ENCODE data around the gene TSPAN2. TPM values are rescaled to one million over a fixed set of nuclear protein-coding genes. Genes with fewer than 3 reads are reported as not detected.
A peak's percentile ranks its signal among the peaks of the same experiment; 100 is the strongest.

TSPAN2 gene
- total RNA-seq, 1 donor from 2014 or later, result 0.21 TPM

DNA sequence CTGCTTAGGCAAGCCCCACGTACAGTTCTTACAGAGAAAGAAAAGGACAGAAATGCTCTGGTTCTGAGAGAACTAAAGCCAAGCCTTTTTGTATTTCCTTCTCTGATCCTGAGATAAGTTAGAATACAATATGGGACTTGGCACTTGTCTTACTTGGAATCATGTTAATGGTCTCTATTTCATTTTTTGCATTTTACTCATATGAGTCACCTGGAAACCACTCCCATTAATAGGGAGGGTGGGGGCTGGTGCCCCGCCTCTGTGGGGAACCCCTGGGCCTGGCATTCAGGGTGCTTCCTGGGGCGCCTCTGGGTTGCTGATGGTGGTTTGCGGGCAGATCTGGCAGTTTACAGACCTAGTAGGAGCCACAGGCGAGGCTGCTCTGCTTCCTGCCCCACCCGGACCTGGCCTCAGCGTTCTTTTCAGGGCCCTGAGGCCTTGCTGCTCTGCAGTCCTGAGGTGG, 26.7 kb downstream of the TSPAN2 start:
- intact Hi-C loops (cut with micrococcal nuclease), result loop anchor here (1.0 kb wide), 1 partner anchor 37 kb away; no protein-coding TSS in a partner anchor
- peak; percentile 96 for DNase-seq
- peaks cover 5% of the 10 kb centered on the region for H3K9me3 Mint-ChIP-seq
- H3K4me1 Mint-ChIP-seq, result peaks cover 25% of the 10 kb centered on the region
- peak overlapping the region; percentile 88 for H3K27ac Mint-ChIP-seq
- H3K27me3 Mint-ChIP-seq, result no peaks in the 10 kb centered on the region
- peak overlapping the region; percentile 59 for H3K4me3 Mint-ChIP-seq
- peaks cover 3% of the 10 kb centered on the region for H3K36me3 Mint-ChIP-seq (ENCODE audit: low read depth)

DNA sequence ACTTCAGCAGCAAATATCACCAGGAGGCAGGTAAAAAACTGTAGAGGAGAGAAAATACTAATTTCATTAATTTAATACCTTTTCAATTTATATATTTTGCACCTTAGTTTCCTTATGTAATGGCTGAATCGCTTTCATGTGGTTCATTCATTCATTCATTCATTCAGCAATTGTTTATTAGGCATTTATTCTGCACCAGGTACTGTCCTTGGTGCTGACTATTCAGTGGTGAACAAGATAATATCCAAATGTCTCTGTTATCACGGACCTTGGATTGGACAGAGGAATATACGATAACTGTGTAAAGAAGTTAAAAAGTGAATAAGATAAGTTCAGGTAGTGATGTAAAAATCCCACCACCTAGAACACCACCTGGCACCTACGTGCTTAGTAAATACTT, 28.8 kb downstream of the TSPAN2 start:
- DNase-seq, result no peak
- intact Hi-C loops (cut with micrococcal nuclease), result no loop called here
- Mint-ChIP-seq H3K4me1 (peaks cover 25% of the 10 kb centered on the region), H3K36me3 (ENCODE audit: low read depth) (peaks cover 3% of the 10 kb centered on the region), H3K9me3 (peaks cover 5% of the 10 kb centered on the region), H3K4me3 (no peak overlapping the region), H3K27me3 (no peaks in the 10 kb centered on the region), H3K27ac (no peak overlapping the region)

DNA sequence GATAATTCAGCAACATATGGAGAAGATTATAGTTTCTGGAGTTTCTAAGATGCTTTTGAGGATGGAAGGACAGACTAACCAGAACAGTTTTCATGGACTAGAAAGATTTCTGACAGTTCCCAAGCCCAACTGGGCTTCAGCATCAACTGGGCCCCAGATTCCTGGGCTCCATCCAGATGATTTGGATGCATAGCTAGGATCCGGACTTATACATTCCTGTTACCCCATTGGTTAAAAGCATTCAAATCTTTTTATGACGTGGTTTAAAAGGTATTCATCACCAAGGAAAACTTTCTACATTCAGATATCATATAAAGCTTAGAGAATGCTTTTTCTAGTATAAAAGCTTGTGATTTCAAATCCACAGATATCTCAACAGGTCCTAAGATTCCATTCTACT, 30.0 kb downstream of the TSPAN2 start:
- H3K4me3 Mint-ChIP-seq, result no peak overlapping the region
- peaks cover 24% of the 10 kb centered on the region for H3K4me1 Mint-ChIP-seq
- H3K27me3 Mint-ChIP-seq, result peaks cover 2% of the 10 kb centered on the region
- H3K9me3 Mint-ChIP-seq, result peaks cover 5% of the 10 kb centered on the region
- intact Hi-C loops (cut with micrococcal nuclease), result no loop called here
- no peak for DNase-seq
- peaks cover 3% of the 10 kb centered on the region for H3K36me3 Mint-ChIP-seq (ENCODE audit: low read depth)
- no peak overlapping the region for H3K27ac Mint-ChIP-seq

DNA sequence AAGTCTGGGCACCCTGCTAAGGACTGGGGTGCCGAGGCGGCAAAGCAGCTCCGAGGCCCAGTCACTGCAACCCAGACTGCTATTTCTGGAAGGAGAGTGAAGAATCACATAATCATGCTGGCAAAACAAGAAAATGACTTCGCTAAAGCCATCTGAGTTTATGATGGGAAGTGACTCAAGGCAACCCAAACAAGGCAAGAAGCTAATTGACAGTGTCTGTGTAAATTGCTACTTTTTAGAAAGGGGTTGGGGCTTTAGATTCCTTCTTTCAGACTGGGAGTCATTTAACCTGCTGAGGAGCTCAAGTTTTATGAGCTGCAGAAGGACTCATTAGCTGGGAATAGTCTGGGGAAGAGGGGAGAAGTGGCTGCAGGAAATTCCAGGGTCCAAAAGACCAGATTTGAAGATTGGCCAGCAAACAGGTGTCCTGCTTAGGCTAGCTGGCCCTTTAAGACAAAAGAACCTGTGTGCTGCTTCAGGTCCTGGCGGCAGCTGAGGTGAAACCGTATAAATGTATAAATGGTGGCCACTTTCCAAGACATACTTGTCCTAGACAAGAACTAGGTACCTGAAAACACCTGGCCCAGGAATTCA, 31.5 kb downstream of the TSPAN2 start:
- Mint-ChIP-seq H3K27ac (no peak overlapping the region), H3K4me3 (no peak overlapping the region), H3K9me3 (no peaks in the 10 kb centered on the region), H3K4me1 (peaks cover 15% of the 10 kb centered on the region), H3K27me3 (peaks cover 5% of the 10 kb centered on the region), H3K36me3 (ENCODE audit: low read depth) (no peaks in the 10 kb centered on the region)
- intact Hi-C loops (cut with micrococcal nuclease), result no loop called here
- DNase-seq, result no peak

DNA sequence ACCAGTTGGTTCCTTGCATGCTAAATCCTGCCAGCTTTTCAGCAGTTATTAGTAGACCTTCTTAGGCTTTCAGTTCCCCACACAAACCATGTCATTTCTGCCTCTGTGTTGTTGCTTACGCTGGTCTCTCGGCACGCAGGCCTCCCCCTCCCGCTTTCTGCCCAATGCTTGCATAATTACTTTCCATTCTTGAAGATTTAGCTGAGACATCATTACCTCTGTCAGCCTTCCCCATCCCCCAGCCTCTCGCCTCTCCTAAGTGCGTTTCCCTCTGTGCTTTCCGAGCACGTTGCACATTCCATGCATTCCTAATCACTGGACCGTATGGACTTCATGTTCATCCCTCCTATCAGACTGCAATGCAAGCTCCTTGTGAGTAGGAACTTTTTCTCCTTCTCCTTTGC, 32.9 kb downstream of the TSPAN2 start:
- Mint-ChIP-seq H3K9me3 (no peaks in the 10 kb centered on the region), H3K27me3 (peaks cover 5% of the 10 kb centered on the region), H3K36me3 (ENCODE audit: low read depth) (no peaks in the 10 kb centered on the region), H3K4me3 (no peak overlapping the region), H3K4me1 (peaks cover 3% of the 10 kb centered on the region), H3K27ac (no peak overlapping the region)
- intact Hi-C loops (cut with micrococcal nuclease), result no loop called here
- DNase-seq, result no peak

DNA sequence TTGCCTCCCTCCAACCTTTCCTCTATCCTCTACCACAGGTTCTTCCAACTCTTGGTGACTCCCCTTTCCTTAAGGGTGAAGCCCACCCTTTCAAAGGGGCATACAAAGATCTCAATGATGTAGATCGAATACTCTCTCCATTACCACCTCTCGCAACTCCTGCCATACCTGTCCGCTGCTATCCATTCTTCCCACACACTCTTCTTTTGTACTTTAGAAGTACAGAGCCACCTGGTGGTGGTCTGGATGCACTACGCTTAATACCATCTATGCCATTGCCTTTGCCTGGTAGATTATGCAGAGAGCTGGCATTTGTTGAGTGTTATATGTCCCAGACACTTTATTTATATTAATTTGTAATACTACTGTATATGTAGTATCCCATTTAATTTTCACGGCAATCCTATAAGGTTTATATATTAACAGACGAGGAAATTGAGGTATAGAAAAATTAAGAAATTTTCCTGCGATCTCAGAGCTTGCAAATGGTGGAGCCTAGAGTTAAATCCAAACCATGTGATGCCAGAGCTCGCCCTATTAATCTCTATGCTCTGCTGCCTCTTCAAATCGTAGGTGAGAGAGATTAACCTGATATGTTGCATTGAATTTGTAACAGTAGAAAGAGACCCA, 36.7 kb downstream of the TSPAN2 start:
- Mint-ChIP-seq H3K27ac (no peak overlapping the region), H3K4me3 (no peak overlapping the region), H3K36me3 (ENCODE audit: low read depth) (no peaks in the 10 kb centered on the region), H3K27me3 (peaks cover 8% of the 10 kb centered on the region), H3K4me1 (peaks cover 7% of the 10 kb centered on the region), H3K9me3 (no peaks in the 10 kb centered on the region)
- intact Hi-C loops (cut with micrococcal nuclease), result loop anchor here (1.0 to 5.0 kb wide), 3 partner anchors 60 to 706 kb away; no protein-coding TSS in a partner anchor
- peak; percentile 85 for DNase-seq

DNA sequence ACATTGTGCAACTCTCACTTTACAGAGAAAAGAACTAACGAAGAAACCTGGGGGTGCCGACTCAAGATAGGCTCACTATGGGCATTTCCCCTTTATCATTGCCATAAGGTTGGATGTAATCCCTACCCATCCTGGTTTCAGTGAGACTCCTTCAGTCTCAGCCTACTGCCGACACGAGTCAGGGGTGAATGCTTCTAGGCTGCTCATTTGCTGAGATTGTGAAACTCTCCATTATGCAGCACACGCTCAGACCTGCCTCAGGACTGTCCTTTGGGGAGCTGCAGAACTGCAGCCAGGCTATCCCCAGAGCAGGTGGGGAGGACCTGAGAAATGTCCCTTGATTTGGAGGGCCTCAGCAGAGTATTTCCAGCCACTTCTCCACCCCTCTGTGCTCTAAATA, 37.5 kb downstream of the TSPAN2 start:
- H3K36me3 Mint-ChIP-seq (ENCODE audit: low read depth), result no peaks in the 10 kb centered on the region
- DNase-seq, result peak; percentile 43
- H3K4me3 Mint-ChIP-seq, result no peak overlapping the region
- intact Hi-C loops (cut with micrococcal nuclease), result loop anchor here (1.0 to 5.0 kb wide), 3 partner anchors 60 to 706 kb away; no protein-coding TSS in a partner anchor
- peaks cover 7% of the 10 kb centered on the region for H3K4me1 Mint-ChIP-seq
- H3K27me3 Mint-ChIP-seq, result peaks cover 8% of the 10 kb centered on the region
- H3K27ac Mint-ChIP-seq, result no peak overlapping the region
- H3K9me3 Mint-ChIP-seq, result no peaks in the 10 kb centered on the region

DNA sequence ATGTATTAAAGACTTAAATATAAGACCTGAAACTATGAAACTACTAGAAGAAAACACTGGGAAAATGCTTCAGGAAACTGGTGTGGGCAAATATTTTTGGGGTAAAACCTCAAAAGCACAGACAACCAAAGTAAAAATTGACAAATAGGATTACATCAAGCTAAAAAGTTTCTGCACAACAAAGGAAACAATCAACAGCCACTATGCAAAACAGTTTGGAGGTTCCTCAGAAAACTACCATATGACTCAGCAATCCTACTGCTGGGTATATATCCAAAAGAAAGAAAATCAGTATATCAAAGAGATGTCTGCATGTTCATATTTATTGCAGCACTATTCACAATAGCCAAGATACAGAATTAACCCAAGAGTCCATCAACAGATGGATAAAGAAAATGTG, 42.6 kb downstream of the TSPAN2 start:
- no peak overlapping the region for H3K4me3 Mint-ChIP-seq
- H3K27me3 Mint-ChIP-seq, result peaks cover 11% of the 10 kb centered on the region
- intact Hi-C loops (cut with micrococcal nuclease), result no loop called here
- H3K36me3 Mint-ChIP-seq (ENCODE audit: low read depth), result no peaks in the 10 kb centered on the region
- H3K9me3 Mint-ChIP-seq, result peaks cover 7% of the 10 kb centered on the region
- no peak overlapping the region for H3K27ac Mint-ChIP-seq
- no peak for DNase-seq
- H3K4me1 Mint-ChIP-seq, result peaks cover 8% of the 10 kb centered on the region

DNA sequence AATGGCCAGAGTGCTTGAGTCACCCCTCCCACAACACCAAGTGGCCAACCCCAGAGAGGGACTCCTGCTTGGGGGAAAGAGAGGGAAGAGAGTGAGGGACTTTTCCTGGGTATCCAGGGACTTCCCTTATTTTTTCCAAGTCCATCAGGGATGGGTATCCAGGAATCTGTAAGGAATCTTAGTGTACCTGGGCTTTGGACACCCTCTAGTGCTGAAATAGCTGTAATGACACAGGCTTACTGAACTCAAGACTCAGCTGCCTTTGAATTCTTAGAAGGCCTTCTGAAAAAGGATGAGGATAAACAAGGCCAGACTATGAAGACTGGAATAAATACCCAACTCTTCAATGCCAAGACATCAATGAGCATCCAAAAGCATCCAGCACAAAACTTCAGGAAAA, 47.6 kb downstream of the TSPAN2 start:
- Mint-ChIP-seq H3K4me1 (peaks cover under 1% of the 10 kb centered on the region), H3K9me3 (peaks cover 7% of the 10 kb centered on the region), H3K27ac (no peak overlapping the region), H3K4me3 (no peak overlapping the region), H3K27me3 (peaks cover 9% of the 10 kb centered on the region), H3K36me3 (ENCODE audit: low read depth) (no peaks in the 10 kb centered on the region)
- no peak for DNase-seq
- intact Hi-C loops (cut with micrococcal nuclease), result no loop called here

DNA sequence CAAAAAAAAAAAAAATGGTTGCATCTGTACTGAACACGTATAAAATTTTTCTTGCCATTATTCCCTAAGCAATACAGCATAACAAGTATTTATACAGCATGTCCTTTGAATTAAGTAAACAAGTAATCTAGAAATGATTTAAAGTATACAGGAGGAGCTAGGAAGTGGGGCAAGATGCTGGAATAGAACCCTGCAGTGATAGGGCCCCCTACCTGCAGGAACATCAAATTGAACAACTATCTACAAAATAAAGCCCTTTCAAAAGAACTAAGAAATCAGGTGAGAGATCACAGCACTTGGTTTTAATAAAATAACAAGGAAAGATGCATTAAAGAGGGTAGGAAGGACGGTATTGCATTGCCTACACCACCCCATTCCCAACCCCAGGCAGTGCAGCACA, 48.8 kb downstream of the TSPAN2 start:
- intact Hi-C loops (cut with micrococcal nuclease), result no loop called here

DNA sequence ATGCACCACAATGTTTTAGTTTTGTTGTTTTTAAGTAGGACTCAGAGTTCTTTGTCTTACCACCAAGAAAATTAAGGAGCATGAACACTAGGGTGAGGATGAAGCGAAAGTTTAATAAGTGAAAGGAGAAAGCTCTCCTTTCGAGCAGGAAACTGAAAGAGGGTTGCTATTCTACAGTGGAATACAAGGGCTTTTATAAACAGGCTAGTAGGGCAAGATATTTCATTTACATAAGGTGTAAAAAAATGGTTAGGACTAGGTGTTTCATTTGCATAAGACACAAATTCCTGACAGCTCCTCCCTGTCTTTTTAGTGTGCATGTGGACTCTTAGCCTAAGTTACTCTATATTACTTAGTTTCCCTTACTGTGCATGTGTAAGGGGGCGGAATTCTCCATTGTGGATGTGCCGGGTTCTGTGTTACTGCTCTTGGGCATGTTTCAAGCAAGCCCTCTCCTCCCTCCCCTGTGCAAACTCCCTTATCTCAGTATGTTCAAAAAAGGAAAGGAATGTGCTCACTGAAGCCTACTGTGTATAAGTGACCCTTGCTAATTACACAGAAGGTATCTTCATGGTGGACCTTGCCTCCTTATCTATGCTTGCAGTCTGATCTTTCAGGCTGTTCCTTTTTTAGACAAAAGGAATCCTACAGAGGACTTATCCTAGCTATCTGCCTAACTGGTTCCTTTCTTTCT, 52.3 kb downstream of the TSPAN2 start:
- H3K27me3 Mint-ChIP-seq, result peaks cover 9% of the 10 kb centered on the region
- no peak overlapping the region for H3K27ac Mint-ChIP-seq
- no peak for DNase-seq
- intact Hi-C loops (cut with micrococcal nuclease), result no loop called here
- H3K4me3 Mint-ChIP-seq, result no peak overlapping the region
- no peaks in the 10 kb centered on the region for H3K36me3 Mint-ChIP-seq (ENCODE audit: low read depth)
- no peaks in the 10 kb centered on the region for H3K9me3 Mint-ChIP-seq
- no peaks in the 10 kb centered on the region for H3K4me1 Mint-ChIP-seq

More for the DNA sequence above, 48.8 kb downstream of the TSPAN2 start:
- DNase-seq, result no peak
- Mint-ChIP-seq H3K9me3 (peaks cover 7% of the 10 kb centered on the region), H3K36me3 (ENCODE audit: low read depth) (no peaks in the 10 kb centered on the region), H3K4me1 (no peaks in the 10 kb centered on the region), H3K4me3 (no peak overlapping the region), H3K27me3 (peaks cover 11% of the 10 kb centered on the region), H3K27ac (no peak overlapping the region)

DNA sequence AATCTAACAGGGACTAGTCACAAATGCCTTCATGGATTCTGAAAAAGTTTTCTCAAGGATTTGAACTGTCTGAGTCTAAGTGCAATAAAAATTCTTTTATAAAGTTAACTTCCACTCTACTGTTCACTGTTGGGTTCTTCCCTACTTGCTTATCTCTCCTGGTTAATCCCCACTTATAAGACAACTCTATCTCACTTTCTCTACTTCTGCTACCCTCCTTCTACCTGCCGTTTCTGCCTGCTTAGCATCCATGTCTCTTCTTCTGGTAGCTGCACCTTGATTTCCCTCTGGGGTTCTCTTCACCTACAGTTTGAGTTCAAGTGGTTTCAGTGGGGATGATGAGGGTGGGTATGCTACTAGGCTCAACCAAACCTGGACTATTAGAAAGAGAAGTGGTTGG, 53.7 kb downstream of the TSPAN2 start:
- DNase-seq, result no peak
- Mint-ChIP-seq H3K36me3 (ENCODE audit: low read depth) (no peaks in the 10 kb centered on the region), H3K9me3 (no peaks in the 10 kb centered on the region), H3K27me3 (peaks cover 9% of the 10 kb centered on the region), H3K27ac (no peak overlapping the region), H3K4me1 (no peaks in the 10 kb centered on the region), H3K4me3 (no peak overlapping the region)
- intact Hi-C loops (cut with micrococcal nuclease), result no loop called here

DNA sequence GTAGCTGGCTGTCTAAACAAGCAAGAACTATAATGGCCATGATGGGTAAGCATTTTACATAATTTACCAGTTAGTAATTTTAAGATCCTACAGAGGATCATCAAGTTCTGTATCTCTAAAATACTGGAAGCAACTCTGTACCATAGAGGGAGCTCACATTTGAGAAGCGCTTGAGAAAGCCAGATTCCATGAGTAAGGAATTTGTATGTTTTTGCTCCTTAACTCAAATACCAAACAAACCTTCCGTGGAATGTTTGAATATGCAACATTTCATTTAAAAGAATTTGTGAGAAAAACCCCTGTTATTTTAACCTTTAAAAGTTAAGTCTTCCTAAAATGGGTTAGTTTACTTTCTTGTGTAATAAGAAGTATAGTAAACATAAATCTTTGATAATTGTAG, 57.7 kb downstream of the TSPAN2 start:
- H3K9me3 Mint-ChIP-seq, result no peaks in the 10 kb centered on the region
- H3K4me1 Mint-ChIP-seq, result no peaks in the 10 kb centered on the region

DNA sequence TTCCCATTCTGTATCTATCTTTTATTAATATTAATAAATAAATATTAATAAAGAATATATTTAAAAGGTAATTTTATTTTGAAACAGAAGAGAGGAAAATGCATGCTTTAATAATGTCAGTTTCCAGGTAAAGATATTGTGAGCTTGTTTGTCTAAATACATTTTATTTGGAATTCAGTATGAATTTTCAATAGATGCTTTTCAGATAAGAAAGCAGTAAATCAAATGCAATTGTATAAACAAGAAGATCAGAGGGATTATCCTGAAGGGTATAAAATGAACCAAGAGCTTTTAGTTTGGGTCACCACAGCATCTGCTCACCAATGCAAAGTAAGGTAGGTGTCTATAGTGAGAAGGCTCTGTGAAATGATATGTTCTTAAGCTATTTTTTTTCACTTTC, 59.8 kb downstream of the TSPAN2 start, which contains the start of gene TSHB:
Gene TSHB, plus strand, starts transcription at position 301 of the 400 bp plus-strand sequence. CDS start 3,537 bp downstream, outside the sequence.
- H3K9me3 Mint-ChIP-seq, result no peaks in the 10 kb centered on the region
- no peaks in the 10 kb centered on the region for H3K36me3 Mint-ChIP-seq (ENCODE audit: low read depth)
- H3K4me1 Mint-ChIP-seq, result no peaks in the 10 kb centered on the region
- intact Hi-C loops (cut with micrococcal nuclease), result no loop called here
- H3K4me3 Mint-ChIP-seq, result no peak within 1 kb of the TSS
- H3K27me3 Mint-ChIP-seq, result peaks cover 10% of the 10 kb centered on the region
- no peak within 1 kb of the TSS for H3K27ac Mint-ChIP-seq
- DNase-seq, result no peak

More for the DNA sequence above, 57.7 kb downstream of the TSPAN2 start:
- intact Hi-C loops (cut with micrococcal nuclease), result no loop called here
- DNase-seq, result no peak
- no peaks in the 10 kb centered on the region for H3K36me3 Mint-ChIP-seq (ENCODE audit: low read depth)
- H3K4me3 Mint-ChIP-seq, result no peak overlapping the region
- no peak overlapping the region for H3K27ac Mint-ChIP-seq
- peaks cover 13% of the 10 kb centered on the region for H3K27me3 Mint-ChIP-seq

Data from activated CD4-positive, alpha-beta T cell treated with anti-CD3 and anti-CD28 coated beads, Interleukin-2, amount 10 ng/mL, durations not matched to agents 24 days and 14 days (primary cell).